GM18873 (cell line): ENCODE data around the gene UBR1.
A peak's percentile ranks its signal among the peaks of the same experiment; 100 is the strongest.
"Not testable (repeated sequence)": the region's sequence is repeated elsewhere in the genome, so short reads cannot be mapped to it uniquely, and the experiment has no call there.

Source experiments
- ATAC-seq: cut with Tn5 transposase; IDR thresholded peaks from one replicate; pipeline ENCODE4 v1.9.1; 2021; ENCODE audit warnings: mild to moderate bottlenecking, moderate library complexity, moderate number of reproducible peaks; ENCODE audit not compliant: unreplicated experiment, low FRiP score

Gene UBR1

GRCh38 chr15:43105778-43106485 is at the start of gene UBR1:
Gene UBR1 (minus strand): TSS chr15:43106038. CDS start chr15:43106022, 16 bp downstream.
- ATAC-seq = peak; percentile 76

GRCh38 chr15:43153269-43153668 is 47.4 kb upstream of the UBR1 start:
- ATAC-seq = no peak

- ATAC-seq = no peak
These were observed 45.9 kb upstream of the UBR1 start for GRCh38 chr15:43151688-43152087.

DNA sequence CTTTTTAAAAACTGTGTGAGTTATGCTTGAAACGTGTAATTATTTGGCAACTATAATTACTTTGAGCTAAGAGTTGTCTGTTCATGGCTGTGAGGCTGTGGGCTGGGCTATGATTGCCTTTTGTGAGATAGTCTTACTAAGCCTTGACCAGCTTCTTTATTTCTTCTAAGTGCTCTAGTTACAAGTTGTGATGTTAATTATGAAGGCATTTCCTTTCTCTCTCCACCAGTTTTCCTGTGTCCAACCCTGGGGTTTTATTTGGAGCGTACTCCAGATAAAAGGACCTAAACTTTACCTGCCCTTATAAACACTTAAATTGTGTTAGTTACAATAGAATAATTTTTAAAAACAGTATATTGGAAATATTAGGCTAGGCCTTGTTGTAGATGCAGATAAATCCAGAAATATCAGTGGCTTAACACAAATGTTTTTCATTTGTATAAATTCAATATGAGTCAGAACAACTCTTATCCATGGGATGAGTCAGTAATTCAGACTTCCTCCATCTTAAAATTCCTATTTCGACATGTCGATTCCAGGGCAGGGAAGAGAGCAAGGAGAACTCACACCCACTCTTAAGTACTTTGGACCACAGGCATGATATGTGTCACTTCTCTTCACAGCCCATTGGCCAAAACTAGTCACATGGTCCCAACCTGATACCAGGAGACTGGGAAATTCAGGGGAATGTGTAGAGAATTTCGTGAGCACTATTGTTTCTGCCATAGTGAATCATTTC is 44.5 kb upstream of the UBR1 start:
- ATAC-seq = no peak

DNA sequence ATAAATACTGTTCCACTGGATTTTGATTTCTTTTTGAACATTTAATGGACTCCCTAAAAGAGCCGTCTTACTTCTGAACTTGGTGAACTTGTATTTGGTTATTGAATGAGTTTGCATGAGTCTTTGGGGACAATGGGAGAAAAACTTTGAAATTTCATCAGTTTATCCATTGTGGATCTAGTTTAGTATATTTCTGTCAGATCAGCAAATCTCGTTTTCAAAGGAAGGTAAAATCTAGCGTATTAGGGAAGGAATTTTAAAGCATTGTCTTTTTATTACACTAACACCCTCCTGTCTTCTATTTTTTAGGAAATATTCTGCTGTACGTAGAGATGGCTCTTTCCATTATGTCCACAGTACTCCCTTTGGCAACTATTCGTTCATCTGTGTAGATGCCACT is 40.3 kb upstream of the UBR1 start:
- no peak for ATAC-seq

GRCh38 chr15:43144512-43144911 is 38.7 kb upstream of the UBR1 start:
- ATAC-seq = no peak

GRCh38 chr15:43143203-43143941 is 37.5 kb upstream of the UBR1 start:
- ATAC-seq = no peak

DNA sequence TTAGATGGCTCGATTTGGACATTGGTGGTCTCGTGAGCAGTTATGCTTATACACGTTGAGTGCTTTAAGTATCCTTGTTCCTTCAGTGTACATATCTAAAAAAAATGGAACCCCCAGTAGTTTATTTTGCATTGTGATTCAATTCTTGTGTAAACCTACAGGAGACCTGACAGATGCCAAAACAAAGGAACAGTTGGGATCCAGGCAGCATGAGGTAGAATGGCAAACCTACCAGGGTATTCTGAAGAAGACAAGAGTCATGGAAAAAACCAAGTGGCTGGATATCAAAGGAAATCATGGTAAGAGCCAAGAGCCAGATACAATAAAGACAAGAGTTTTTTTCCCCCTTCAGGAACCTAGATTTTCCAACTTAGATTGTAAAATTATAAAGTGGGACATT is 29.5 kb upstream of the UBR1 start:
- ATAC-seq = no peak

- ATAC-seq = no peak
These were observed 28.4 kb upstream of the UBR1 start for GRCh38 chr15:43134157-43134635.

DNA sequence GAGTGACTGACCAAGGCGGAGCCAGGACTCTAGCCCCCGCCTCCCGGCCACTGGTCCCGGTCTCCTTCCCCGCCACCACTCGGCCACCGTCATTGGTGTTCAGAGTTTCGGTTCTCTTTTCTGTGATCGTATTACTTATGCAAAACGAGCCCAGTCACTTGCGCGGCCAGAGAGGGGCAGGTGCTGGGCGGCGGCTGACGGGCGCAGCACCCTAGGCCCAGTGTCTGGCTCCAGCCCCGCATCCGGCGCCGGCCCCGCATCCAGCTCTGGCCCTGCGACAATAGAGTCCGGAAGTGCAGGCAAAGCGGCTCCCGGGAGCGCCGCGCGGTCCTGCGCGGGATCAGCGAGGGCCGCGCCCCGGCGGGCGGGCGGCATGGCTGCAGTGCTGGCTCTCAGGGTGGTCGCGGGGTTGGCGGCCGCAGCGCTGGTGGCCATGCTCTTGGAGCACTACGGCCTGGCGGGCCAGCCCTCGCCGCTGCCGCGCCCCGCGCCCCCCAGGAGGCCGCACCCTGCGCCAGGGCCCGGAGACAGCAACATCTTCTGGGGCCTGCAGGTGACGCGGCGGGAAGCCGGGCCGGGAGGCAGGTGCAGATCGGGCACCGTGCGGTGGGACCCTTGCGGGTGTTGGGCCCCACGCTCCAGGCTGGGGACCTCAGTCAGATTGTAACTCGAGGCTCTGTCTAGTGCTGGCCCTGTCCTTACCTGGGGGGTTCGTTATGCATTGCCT is 27.8 kb upstream of the UBR1 start, which contains the start of gene TMEM62:
Gene TMEM62, plus strand, starts transcription at position 157 of the 727 bp plus-strand sequence. Its CDS starts 217 bp downstream, at position 374.
- ATAC-seq = peak; percentile 92

DNA sequence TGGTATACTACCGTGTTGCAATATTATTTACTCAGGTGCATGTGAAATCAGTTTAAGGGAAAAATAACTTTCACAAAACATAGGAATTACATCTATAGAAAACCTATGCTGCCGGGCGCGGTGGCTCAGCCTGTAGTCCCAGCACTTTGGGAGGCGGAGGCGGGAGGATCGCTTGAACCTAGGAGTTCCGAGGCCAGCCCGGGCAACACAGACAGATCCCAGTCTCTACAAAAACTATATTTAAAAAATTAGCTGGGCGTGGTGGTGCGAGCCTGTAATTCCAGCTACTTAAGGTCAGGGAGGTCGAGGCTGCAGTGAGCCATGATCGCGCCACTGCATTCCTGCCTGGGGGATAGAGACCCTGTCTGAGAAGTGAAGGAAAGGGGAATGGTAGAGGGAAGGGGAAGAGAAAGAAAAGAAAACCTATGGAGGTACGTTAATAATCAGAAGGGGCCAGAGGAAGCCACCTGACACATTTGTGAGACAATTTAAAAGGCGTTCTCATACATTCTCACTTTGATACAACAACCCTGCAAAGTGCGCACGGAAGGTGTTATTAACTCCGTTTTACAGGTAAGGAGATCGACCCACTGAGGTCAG is 27.1 kb upstream of the UBR1 start:
- ATAC-seq = no peak

DNA sequence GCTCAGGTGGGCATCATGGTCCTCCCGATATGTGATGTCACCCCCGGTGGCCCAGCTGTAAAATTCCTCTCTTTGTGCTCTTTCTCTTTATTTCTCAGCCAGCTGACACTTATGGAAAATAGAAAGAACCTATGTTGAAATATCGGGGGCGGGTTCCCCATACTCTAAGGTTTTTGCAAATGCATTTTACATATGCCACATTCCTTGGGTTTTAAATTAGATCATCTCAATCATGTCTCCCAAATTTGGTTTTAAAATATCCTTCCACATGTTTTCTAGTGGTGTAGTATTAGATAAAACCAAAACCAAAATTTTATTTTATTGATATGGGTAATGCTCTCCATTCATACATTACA is 23.1 kb upstream of the UBR1 start:
- ATAC-seq = no peak

DNA sequence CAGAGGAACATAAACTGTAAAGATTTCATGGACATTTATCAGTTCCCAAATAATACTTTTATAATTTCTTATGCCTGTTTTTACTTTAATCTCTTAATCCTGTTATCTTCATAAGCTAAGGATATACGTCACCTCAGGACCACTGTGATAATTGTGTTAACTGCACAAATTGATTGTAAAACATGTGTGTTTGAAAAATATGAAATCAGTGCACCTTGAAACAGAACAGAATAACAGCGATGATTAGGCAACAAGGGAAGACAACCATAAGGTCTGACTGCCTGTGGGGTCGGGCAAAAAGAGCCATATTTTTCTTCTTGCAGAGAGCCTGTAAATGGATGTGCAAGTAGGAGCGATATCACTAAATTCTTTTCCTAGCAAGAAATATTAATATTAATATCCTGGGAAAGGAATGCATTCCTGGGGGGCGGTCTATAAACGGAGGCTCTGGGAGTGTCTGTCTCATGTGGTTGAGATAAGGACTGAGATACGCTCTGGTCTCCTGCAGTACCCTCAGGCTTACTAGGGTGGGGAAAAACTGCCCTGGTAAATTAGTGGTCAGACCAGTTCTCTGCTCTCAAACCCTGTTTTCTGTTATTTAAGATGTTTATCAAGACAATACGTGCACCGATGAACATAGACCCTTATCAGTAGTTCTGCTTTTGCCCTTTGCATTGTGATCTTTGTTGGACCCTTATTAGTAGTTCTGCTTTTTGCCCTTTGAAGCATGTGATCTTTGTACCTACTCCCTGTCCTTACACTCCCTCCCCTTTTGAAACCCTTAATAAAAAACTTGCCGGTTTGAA is 22.5 kb upstream of the UBR1 start:
- not testable (repeated sequence) for ATAC-seq

DNA sequence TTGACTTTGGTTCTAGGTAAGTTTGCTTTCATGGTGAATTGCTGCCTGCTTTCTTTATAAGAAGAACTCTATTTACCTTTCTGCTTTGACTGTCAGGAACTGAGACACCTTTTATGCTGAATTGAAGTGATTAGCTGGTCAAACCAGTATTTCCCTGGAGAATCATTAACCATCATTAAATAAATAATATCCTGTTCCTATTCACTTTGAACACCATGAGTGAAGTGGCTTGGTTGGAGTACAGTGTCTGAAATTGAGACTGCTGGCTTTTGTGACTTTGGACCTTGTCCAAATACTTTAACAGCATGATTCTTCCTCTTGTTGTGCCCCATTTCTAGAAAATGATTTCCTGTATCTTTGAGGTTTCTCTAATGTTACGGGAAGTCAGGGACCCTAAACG is 21.9 kb upstream of the UBR1 start:
- no peak for ATAC-seq

- ATAC-seq = no peak
These were observed 20.5 kb upstream of the UBR1 start for GRCh38 chr15:43126356-43126755.

DNA sequence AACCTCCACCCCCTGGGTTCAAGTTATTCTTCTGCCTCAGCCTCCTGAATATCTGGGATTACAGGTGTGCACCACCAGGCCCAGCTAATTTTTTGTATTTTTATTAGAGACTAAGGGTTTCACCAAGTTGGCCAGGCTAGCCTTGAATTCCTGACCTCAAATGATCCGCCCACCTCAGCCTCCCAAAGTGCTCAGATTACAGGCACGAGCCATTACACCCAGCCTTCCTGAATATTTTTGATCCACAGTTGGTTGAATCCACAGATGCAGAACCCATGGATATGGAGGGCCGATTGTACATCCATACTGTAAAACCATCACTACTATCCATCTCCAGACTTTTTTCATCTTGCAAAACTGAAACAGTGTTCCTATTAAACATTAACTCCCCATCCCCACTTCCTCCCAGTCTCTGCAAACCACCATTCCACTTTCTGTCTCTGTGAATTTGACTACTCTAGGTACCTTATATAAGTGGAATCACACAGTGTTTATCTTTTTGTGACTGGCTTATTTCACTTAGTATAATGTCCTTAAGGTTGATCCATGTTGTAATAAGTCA is 19.3 kb upstream of the UBR1 start:
- ATAC-seq = no peak

- no peak for ATAC-seq
These were observed 16.0 kb upstream of the UBR1 start for GRCh38 chr15:43121863-43122262.

DNA sequence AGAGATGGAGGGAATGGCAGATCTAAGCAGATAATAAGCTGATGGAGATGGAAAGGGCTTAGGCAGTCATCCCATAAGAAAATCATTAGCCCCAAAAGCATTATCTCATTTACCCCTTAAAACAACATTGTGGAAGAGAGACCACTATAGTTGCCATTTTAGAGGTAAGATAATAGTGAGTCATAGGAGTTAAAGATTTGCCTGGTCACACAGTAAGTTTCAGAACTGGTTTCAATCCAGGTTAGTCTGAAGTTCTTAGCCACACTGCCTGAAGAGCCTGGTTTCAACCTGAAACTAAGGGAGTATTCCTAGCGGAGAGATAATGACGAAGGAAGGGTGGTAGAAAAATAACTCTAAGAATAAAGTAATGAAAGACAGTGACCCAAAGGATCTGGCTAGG is 13.0 kb upstream of the UBR1 start:
- peak; percentile 52 for ATAC-seq

DNA sequence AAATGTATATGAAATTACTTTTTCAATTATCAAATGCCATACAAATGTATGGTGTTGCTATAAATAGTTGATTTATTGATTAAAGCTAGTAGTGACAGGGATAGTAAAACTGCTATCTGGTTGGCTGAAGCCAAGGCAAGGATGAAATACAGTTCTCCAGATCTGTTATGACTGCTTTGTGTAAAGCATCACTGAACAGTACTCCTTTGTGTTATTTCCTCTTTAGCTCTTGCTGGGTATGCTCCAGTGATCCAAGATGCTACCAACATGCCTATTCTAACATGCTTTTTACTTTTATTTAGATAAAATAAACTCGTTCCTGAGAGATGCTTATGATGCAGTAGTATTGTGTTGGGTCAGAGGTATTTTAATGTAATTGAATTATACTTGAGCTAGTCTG is 12.4 kb upstream of the UBR1 start:
- ATAC-seq = no peak
